DND-41 (cell line): ENCODE data around the gene DYSF.

Source experiments
- ATAC-seq: fragments of 200-7000 bp; cut with Tn5 transposase; 3 replicates; pipeline ENCODE4 v1.9.1; 2021; ENCODE audit warnings: low read depth; ENCODE audit not compliant: insufficient read depth
- DNase-seq: peaks from one replicate; pipeline ENCODE4 v3.0.0-alpha.2; 2020
- H2AFZ ChIP-seq: 2 replicates; pipeline ENCODE4 v1.6.0; 2012; ENCODE audit warnings: low read depth, low read length
- H3K27ac ChIP-seq: 2 replicates; pipeline ENCODE4 v1.5.1; 2012; ENCODE audit warnings: low read length, inconsistent platforms
- H3K27me3 ChIP-seq: fragments of 200-600 bp; sonication (generic); 2 replicates; pipeline ENCODE4 v1.6.0; 2012; ENCODE audit warnings: low read length, mild to moderate bottlenecking, inconsistent platforms; ENCODE audit not compliant: insufficient read depth, poor library complexity
- H3K36me3 ChIP-seq: 2 replicates; pipeline ENCODE4 v1.5.1; 2012; ENCODE audit warnings: low read length, inconsistent platforms; ENCODE audit not compliant: insufficient read depth
- H3K4me1 ChIP-seq: 2 replicates; pipeline ENCODE4 v1.5.1; 2012; ENCODE audit warnings: mild to moderate bottlenecking, low read length; ENCODE audit not compliant: insufficient read depth
- H3K4me2 ChIP-seq: 2 replicates; pipeline ENCODE4 v1.6.0; 2012; ENCODE audit warnings: mild to moderate bottlenecking, moderate library complexity, low read length, inconsistent platforms; ENCODE audit not compliant: insufficient read depth
- H3K4me3 ChIP-seq, 2 experiments: fragments of 200-600 bp in 1 of 2; shearing (Covaris generic) in 1 of 2; 2 replicates each; pipeline ENCODE4 v1.5.1; 2012 to 2016; ENCODE audit warnings: inconsistent platforms in 2 of 2, low read length in 2 of 2, mild to moderate bottlenecking in 2 of 2, low read depth in 1 of 2, moderate library complexity in 1 of 2
- H3K79me2 ChIP-seq: 2 replicates; pipeline ENCODE4 v1.6.0; 2012; ENCODE audit warnings: low read length, inconsistent platforms; ENCODE audit not compliant: insufficient read depth
- H3K9ac ChIP-seq: 2 replicates; pipeline ENCODE4 v1.6.0; 2012; ENCODE audit warnings: low read depth, mild to moderate bottlenecking, inconsistent platforms, low read length, moderate library complexity
- H3K9me3 ChIP-seq: 2 replicates; pipeline ENCODE4 v1.5.1; 2012; ENCODE audit warnings: low read length, moderate library complexity, mild to moderate bottlenecking, inconsistent platforms; ENCODE audit not compliant: insufficient read depth, severe bottlenecking
- H4K20me1 ChIP-seq: 2 replicates; pipeline ENCODE4 v1.6.0; 2012; ENCODE audit warnings: low read length; ENCODE audit not compliant: insufficient read depth
- CTCF ChIP-seq: IDR thresholded peaks from 2 replicates; pipeline ENCODE4 v1.5.1; 2012; ENCODE audit warnings: borderline replicate concordance, low read length, moderate library complexity, mild to moderate bottlenecking; ENCODE audit not compliant: poor library complexity, severe bottlenecking; ENCODE audit errors: extremely low read depth
- EZH2 ChIP-seq: IDR thresholded peaks from 3 replicates; pipeline ENCODE4 v1.6.1; 2012; ENCODE audit warnings: borderline replicate concordance, low read depth, mild to moderate bottlenecking, moderate library complexity, low read length, inconsistent platforms; ENCODE audit not compliant: severe bottlenecking

The DYSF gene

DNA sequence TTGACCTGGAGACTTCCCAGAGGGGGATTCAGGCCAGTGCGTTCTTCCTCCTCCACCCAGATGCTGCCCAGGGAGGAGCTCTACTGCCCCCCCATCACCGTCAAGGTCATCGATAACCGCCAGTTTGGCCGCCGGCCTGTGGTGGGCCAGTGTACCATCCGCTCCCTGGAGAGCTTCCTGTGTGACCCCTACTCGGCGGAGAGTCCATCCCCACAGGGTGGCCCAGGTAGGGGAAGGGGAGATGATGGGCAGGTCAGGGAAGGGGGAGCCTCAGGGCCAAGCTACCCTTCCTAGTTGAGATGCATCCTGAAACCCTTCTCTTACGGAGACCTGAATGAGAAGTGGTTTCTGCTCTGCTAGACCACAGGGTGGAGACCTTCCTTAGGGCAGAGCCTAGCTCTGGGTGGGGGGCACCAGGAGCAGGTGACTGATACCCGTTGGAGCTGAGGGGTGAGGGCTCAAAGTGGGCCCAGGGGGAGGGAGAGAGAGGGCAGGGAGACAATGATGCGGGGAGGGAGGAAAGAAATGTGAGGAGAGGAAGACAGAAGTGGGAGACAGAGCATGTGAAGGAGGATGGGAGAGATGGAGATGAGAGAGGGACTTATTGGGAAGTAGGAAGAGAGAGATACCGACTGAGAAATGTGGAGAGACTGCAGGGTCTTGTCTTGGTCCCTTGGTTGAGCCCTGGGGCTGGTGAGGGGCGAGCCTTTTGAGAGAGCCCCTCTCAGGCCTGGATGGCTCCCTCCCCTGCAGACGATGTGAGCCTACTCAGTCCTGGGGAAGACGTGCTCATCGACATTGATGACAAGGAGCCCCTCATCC is 159.4 kb downstream of the DYSF start:
- ATAC-seq = no peak
- Histone ChIP-seq H3K4me3 (no peak overlapping the region), H3K36me3 (no peaks in the 10 kb centered on the region), H4K20me1 (no peaks in the 10 kb centered on the region; the same call in 1 of the 2 replicates), H2AFZ (no peak overlapping the region), H3K27ac (no peak overlapping the region), H3K9ac (no peak overlapping the region), H3K9me3 (no peaks in the 10 kb centered on the region), H3K27me3 (no peaks in the 10 kb centered on the region), H3K4me2 (no peak overlapping the region), H3K4me1 (no peaks in the 10 kb centered on the region), H3K79me2 (no peaks in the 10 kb centered on the region)
- no peak for TF ChIP-seq EZH2
- no peak for TF ChIP-seq CTCF
- no peak for DNase-seq

GRCh38 chr2:71613403-71613952 is 160.1 kb downstream of the DYSF start:
- Histone ChIP-seq H3K27me3 (no peaks in the 10 kb centered on the region), H3K9ac (no peak overlapping the region), H3K9me3 (no peaks in the 10 kb centered on the region), H4K20me1 (peaks cover 4% of the 10 kb centered on the region; the same call in 1 of the 2 replicates), H3K36me3 (no peaks in the 10 kb centered on the region), H3K79me2 (no peaks in the 10 kb centered on the region), H3K27ac (no peak overlapping the region), H3K4me2 (no peak overlapping the region), H2AFZ (no peak overlapping the region), H3K4me1 (no peaks in the 10 kb centered on the region), H3K4me3 (no peak overlapping the region)
- no peak for TF ChIP-seq CTCF
- TF ChIP-seq EZH2 = no peak
- no peak for ATAC-seq
- no peak for DNase-seq

- H4K20me1 ChIP-seq = peaks cover 6% of the 10 kb centered on the region; the same call in 1 of the 2 replicates
- H3K4me2 ChIP-seq = no peak overlapping the region
- no peak overlapping the region for H2AFZ ChIP-seq
- DNase-seq = no peak
- no peaks in the 10 kb centered on the region for H3K27me3 ChIP-seq
- no peak overlapping the region for H3K9ac ChIP-seq
- no peak overlapping the region for H3K27ac ChIP-seq
- no peaks in the 10 kb centered on the region for H3K36me3 ChIP-seq
- ATAC-seq = no peak
- no peaks in the 10 kb centered on the region for H3K9me3 ChIP-seq
- no peaks in the 10 kb centered on the region for H3K79me2 ChIP-seq
- H3K4me1 ChIP-seq = no peaks in the 10 kb centered on the region
- TF ChIP-seq CTCF (no peak), EZH2 (no peak)
- no peak overlapping the region for H3K4me3 ChIP-seq
Observed at GRCh38 chr2:71613953-71614925, 160.9 kb downstream of the DYSF start.
